Choroid plexus epithelial cell (primary cell): ENCODE data around the gene P2RY8.
"Not testable (repeated sequence)": the region's sequence is repeated elsewhere in the genome, so short reads cannot be mapped to it uniquely, and the experiment has no call there.

Source experiments
- DNase-seq: peaks from one replicate; pipeline ENCODE4 v3.0.0-alpha.2; 2010; ENCODE audit warnings: low read depth
- H3K4me3 ChIP-seq: 2 replicates; pipeline ENCODE4 v1.5.1; 2011; ENCODE audit warnings: low read depth, mild to moderate bottlenecking, control low read depth, low read length, moderate library complexity
- TF ChIP-seq, protein P1 (sequence below): conservative IDR thresholded peaks from 2 replicates; pipeline ENCODE4 v1.5.1; 2011; ENCODE audit warnings: low read depth, mild to moderate bottlenecking, control low read depth, inconsistent platforms, low read length, moderate library complexity

The P2RY8 gene

GRCh38 chrX:1554469-1555210 is 17.7 kb upstream of the P2RY8 start:
- TF ChIP-seq, protein P1, sequence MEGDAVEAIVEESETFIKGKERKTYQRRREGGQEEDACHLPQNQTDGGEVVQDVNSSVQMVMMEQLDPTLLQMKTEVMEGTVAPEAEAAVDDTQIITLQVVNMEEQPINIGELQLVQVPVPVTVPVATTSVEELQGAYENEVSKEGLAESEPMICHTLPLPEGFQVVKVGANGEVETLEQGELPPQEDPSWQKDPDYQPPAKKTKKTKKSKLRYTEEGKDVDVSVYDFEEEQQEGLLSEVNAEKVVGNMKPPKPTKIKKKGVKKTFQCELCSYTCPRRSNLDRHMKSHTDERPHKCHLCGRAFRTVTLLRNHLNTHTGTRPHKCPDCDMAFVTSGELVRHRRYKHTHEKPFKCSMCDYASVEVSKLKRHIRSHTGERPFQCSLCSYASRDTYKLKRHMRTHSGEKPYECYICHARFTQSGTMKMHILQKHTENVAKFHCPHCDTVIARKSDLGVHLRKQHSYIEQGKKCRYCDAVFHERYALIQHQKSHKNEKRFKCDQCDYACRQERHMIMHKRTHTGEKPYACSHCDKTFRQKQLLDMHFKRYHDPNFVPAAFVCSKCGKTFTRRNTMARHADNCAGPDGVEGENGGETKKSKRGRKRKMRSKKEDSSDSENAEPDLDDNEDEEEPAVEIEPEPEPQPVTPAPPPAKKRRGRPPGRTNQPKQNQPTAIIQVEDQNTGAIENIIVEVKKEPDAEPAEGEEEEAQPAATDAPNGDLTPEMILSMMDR = no peak
- no peak for DNase-seq
- no peak overlapping the region for H3K4me3 ChIP-seq

GRCh38 chrX:1551959-1552546 is 15.1 kb upstream of the P2RY8 start:
- TF ChIP-seq, protein P1 = no peak
- no peak for DNase-seq
- H3K4me3 ChIP-seq = no peak overlapping the region

DNA sequence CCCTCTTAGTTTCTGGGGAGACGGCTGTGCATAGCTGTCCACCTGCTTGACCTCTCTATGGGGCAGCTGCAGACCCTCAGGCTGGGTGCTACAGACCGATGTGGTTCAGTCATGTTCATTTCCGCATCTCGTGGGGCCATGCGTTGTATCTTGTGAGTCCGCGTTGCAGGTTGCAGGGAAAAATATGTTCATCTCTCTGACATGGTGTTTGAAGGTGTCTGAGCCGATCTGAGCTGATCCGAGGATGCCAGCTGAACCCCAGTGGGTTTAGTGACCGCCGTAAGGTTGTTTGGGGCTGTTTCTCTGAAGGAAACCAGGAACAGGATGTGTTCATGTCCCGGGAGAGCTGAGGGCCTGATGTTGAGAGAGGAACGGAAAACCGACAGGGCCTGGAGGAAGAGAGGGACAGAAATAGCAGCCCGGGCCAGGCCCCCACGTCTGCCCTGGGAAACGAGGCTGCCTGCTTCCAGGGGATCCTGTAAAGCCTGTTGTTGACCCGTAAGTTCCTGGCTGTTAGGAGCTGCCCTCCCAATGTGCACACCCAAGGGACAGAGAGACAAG is 9.8 kb upstream of the P2RY8 start:
- DNase-seq = no peak
- no peak overlapping the region for H3K4me3 ChIP-seq
- TF ChIP-seq, protein P1 = no peak

DNA sequence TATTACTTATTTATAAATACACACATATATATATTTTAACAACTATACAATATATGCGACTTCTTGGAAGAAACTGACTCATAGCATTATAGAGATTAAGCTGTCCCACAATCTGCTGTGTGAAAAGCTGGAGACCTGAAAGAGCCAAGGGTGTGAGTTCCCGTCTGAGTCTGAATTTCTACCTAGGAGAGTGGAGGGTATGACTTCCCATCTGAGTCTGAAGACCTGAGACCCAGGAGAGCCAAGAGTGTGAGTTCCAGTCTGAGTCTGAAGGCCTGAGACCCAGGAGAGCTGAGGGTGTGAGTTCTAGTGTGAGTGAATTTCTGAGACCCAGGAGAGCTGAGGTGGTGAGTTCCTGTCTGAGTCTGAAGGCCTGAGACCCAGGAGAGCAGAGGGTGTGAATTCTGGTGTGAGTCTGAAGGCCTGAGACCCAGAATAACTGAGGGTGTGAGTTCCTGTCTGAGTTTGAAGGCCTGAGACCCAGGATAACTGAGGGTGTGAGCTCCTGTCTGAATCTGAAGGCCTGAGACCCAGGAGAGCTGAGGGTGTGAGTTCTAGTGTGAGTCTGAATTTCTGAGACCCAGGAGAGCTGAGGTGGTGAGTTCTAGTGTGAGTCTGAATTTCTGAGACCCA is 8.9 kb upstream of the P2RY8 start:
- H3K4me3 ChIP-seq = no peak overlapping the region
- DNase-seq = no peak
- TF ChIP-seq, protein P1 = no peak

DNA sequence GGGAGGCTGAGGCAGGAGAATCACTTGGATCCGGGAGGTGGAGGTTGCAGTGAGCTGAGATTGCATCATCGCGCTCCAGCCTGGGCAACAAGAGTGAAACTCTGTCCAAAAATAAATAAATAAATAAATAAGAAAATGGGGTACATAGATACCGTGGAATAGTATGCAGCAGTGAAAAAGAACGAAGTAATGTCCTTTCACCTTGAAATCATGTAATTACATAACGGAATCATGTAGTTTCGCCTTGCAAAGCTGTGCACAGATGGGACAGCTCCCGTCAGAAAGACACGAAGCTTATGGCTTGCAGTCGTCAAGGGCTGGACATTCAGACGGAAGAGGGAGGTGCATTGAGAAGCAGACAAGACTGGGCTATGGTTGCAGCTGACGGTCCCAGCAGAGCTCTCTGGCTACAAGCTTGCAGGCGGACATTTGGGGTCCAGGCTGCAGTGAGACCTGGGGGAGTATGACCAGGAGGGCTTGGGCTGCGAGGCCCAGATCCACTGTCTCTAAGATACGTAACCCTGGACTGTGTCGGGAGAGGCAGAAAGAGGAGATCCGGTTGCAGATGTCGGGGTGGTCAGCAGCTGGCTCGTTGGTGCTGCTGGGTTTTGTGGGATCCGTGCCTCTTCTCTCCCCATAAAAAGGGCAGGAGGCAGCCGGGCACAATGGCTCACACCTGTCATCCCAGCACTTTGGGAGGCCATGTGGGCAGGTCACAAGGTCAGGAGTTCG is 6.2 kb upstream of the P2RY8 start:
- TF ChIP-seq, protein P1 = no peak
- H3K4me3 ChIP-seq = no peak overlapping the region
- no peak for DNase-seq

- DNase-seq, H3K4me3 ChIP-seq: not testable (repeated sequence)
Measured at GRCh38 chrX:1539146-1539545, 2.2 kb upstream of the P2RY8 start.

DNA sequence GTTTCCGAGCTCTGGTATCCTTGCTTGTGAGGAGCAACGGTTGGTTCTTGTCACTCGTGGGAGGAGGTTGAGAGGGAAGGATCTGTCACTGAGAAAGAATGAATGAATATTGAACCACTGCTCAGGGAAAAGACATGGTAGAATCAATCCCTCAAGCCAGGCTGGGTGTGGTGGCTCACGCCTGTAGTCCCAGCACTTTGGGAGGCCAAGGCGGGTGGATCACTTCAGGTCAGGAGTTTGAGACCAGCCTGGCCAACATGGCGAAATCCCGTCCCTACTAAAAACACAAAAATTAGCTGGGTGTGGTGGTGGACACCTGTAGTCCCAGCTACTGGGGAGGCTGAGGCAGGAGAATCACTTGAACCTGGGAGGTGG is 718 bp upstream of the P2RY8 start:
- not testable (repeated sequence) for DNase-seq, H3K4me3 ChIP-seq
